Gastrocnemius medialis (tissue), 4 donors: ENCODE results near the gene BOLA3. TPM values are rescaled to one million over a fixed set of nuclear protein-coding genes. Genes with fewer than 3 reads are reported as not detected.

Experiments
- ATAC-seq, 2 donors: fragments of 150-250 bp; one replicate each; pipeline ENCODE4 v1.9.1; 2016
- DNase-seq, 2 donors: peaks; one replicate each; pipeline ENCODE4 v3.0.0-alpha.2; 2019
- H3K27ac ChIP-seq, 4 donors: fragments of 200-600 bp; sonication (generic); 1 replicate in 1 of 4; 2 replicates in 3 of 4; pipeline ENCODE4 v1.5.1; 2016 to 2018; ENCODE audit warnings: mild to moderate bottlenecking in 2 of 4, moderate library complexity in 1 of 4
- H3K27me3 ChIP-seq, 3 donors: fragments of 200-600 bp; sonication (generic) in 2 of 3; 1 replicate in 1 of 3; 2 replicates in 2 of 3; pipeline versions ENCODE4 v1.5.1 to v1.6.0; 2016 to 2019; ENCODE audit warnings: mild to moderate bottlenecking in 1 of 3, moderate library complexity in 1 of 3
- H3K36me3 ChIP-seq, 2 donors: fragments of 200-600 bp; sonication (generic) in 1 of 2; one replicate each; pipeline ENCODE4 v1.5.1; 2017 to 2018
- H3K4me1 ChIP-seq, 2 donors: fragments of 200-600 bp; sonication (generic) in 1 of 2; one replicate each; pipeline ENCODE4 v1.5.1; 2016 to 2017; ENCODE audit warnings: mild to moderate bottlenecking in 2 of 2
- H3K4me3 ChIP-seq, 4 donors: fragments of 200-600 bp; sonication (generic) in 3 of 4; 1 replicate in 1 of 4; 2 replicates in 3 of 4; pipeline ENCODE4 v1.5.1; 2016 to 2019; ENCODE audit warnings: mild to moderate bottlenecking in 2 of 4
- H3K9me3 ChIP-seq, 3 donors: fragments of 200-600 bp; sonication (generic) in 2 of 3; 1 replicate in 1 of 3; 2 replicates in 2 of 3; pipeline ENCODE4 v1.5.1; 2016 to 2019
- POLR2A ChIP-seq, 2 donors: fragments of 450-650 bp; IDR thresholded peaks; one replicate each; pipeline ENCODE4 v1.6.1; 2017; ENCODE audit warnings: antibody characterized with exemption in 2 of 2, mild to moderate bottlenecking in 2 of 2, moderate library complexity in 2 of 2
- in situ Hi-C, 4 donors: fragments of 200-750 bp; cut with MboI; loops; one replicate each; pipeline versions ENCODE4 v1.15.0 to v1.8.0; 2017; ENCODE audit warnings: low sequenced_read_pairs in 4 of 4
- intact Hi-C: fragments of 100-400 bp; cut with DNase I; formaldehyde crosslinking; loops from one replicate; pipeline ENCODE4 v1.15.1; 2023; ENCODE audit warnings: low total_unique reads
- total RNA-seq, 4 donors: library from RNA; depleted of rRNA; stranded (reverse); fragments of >200 nt; gene quantifications; one replicate each; pipeline versions ENCODE4 v1.1.0 to v1.2.3, GENCODE V29; 2016
- TF ChIP-seq, protein P1 (sequence below), 5 experiments: fragments of 450-650 bp in 3 of 5; fragments of 200-600 bp in 2 of 5; sonication (generic) in 2 of 5; IDR thresholded peaks in 4 of 5; conservative IDR thresholded peaks in 1 of 5; 1 replicate in 4 of 5; 2 replicates in 1 of 5; pipeline ENCODE4 v1.5.1; 2016 to 2019; ENCODE audit warnings: antibody characterized with exemption in 5 of 5, mild to moderate bottlenecking in 3 of 5, moderate library complexity in 3 of 5

Gene BOLA3
- total RNA-seq, 4 donors from 2014 or later, result 32.2 to 114 (median 69.5) TPM

DNA sequence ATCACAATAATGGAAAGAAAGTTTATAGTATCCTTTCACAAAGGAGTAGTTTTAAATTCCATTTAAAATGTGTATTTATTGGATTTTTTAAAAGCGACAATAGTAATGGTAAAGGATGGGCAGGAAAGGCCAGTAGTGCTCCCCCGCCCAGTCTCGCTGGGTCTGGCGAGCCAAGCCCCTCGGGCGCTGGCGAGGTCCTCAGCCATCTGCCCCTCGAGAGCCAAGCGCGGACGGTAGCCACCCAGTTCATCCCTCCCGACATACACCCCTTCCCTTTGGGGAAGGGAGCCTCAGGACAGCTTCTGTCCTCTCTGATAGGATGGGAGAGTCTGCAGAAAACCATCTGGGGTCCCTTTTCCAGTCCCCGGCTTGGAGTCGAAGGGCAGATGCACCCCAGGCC is 45.2 kb downstream of the BOLA3 start:
- Histone ChIP-seq H3K27ac (no peak overlapping the region), H3K4me1 (no peaks in the 10 kb centered on the region), H3K9me3 (no peaks in the 10 kb centered on the region), H3K4me3 (no peak overlapping the region), H3K36me3 (peaks cover 0 to 29% of the 10 kb centered on the region in 2 donors), H3K27me3 (no peaks in the 10 kb centered on the region)
- ATAC-seq, result no peak
- no peak for TF ChIP-seq POLR2A (IDR thresholded peaks at IDR 0.05)
- TF ChIP-seq, protein P1, sequence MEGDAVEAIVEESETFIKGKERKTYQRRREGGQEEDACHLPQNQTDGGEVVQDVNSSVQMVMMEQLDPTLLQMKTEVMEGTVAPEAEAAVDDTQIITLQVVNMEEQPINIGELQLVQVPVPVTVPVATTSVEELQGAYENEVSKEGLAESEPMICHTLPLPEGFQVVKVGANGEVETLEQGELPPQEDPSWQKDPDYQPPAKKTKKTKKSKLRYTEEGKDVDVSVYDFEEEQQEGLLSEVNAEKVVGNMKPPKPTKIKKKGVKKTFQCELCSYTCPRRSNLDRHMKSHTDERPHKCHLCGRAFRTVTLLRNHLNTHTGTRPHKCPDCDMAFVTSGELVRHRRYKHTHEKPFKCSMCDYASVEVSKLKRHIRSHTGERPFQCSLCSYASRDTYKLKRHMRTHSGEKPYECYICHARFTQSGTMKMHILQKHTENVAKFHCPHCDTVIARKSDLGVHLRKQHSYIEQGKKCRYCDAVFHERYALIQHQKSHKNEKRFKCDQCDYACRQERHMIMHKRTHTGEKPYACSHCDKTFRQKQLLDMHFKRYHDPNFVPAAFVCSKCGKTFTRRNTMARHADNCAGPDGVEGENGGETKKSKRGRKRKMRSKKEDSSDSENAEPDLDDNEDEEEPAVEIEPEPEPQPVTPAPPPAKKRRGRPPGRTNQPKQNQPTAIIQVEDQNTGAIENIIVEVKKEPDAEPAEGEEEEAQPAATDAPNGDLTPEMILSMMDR (IDR thresholded peaks at IDR 0.05 in 4 of 5, conservative IDR thresholded peaks at IDR 0.05 in 1 of 5), result no peak
- intact Hi-C loops (no loop called here), in situ Hi-C loops (no loop called here)
- DNase-seq, result no peak

DNA sequence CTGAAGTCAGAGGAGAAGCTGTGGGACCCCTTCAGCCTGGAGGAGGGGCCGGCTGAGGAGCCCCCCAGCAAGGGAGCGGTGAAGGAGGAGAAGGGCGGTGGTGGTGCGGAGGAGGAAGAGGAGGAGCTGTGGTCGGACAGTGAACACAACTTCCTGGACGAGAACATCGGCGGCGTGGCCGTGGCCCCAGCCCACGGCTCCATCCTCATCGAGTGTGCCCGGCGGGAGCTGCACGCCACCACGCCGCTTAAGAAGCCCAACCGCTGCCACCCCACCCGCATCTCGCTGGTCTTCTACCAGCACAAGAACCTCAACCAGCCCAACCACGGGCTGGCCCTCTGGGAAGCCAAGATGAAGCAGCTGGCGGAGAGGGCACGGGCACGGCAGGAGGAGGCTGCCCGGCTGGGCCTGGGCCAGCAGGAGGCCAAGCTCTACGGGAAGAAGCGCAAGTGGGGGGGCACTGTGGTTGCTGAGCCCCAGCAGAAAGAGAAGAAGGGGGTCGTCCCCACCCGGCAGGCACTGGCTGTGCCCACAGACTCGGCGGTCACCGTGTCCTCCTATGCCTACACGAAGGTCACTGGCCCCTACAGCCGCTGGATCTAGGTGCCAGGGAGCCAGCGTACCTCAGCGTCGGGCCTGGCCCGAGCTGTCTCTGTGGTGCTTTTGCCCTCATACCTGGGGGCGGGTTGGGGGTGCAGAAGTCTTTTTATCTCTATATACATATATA is 46.0 kb downstream of the BOLA3 start:
- intact Hi-C loops (no loop called here), in situ Hi-C loops (no loop called here)
- H3K27me3 ChIP-seq, result no peaks in the 10 kb centered on the region
- no peak for DNase-seq
- peaks cover 0 to 29% of the 10 kb centered on the region in 2 donors for H3K36me3 ChIP-seq
- TF ChIP-seq POLR2A (IDR thresholded peaks at IDR 0.05), result no peak
- TF ChIP-seq, protein P1 (IDR thresholded peaks at IDR 0.05 in 4 of 5, conservative IDR thresholded peaks at IDR 0.05 in 1 of 5), result no peak
- no peaks in the 10 kb centered on the region for H3K9me3 ChIP-seq
- H3K4me1 ChIP-seq, result no peaks in the 10 kb centered on the region
- H3K4me3 ChIP-seq, result no peak overlapping the region
- ATAC-seq, result no peak
- H3K27ac ChIP-seq, result no peak overlapping the region

DNA sequence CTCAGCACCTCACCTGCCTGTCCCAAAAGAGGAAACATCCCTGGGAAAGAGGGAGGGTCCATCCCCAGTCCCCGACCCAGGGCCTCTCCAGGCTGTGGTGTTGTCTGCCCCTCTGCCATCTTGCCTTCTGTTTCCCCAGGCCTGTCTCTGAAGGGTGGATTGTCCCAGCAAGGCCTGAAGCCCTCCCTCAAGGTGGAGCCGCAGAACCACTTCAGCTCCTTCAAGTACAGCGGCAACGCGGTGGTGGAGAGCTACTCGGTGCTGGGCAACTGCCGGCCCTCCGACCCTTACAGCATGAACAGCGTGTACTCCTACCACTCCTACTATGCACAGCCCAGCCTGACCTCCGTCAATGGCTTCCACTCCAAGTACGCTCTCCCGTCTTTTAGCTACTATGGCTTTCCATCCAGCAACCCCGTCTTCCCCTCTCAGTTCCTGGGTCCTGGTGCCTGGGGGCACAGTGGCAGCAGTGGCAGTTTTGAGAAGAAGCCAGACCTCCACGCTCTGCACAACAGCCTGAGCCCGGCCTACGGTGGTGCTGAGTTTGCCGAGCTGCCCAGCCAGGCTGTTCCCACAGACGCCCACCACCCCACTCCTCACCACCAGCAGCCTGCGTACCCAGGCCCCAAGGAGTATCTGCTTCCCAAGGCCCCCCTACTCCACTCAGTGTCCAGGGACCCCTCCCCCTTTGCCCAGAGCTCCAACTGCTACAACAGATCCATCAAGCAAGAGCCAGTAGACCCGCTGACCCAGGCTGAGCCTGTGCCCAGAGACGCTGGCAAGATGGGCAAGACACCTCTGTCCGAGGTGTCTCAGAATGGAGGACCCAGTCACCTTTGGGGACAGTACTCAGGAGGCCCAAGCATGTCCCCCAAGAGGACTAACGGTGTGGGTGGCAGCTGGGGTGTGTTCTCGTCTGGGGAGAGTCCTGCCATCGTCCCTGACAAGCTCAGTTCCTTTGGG is 47.2 kb downstream of the BOLA3 start:
- ATAC-seq (no peak), DNase-seq (no peak)
- in situ Hi-C loops, result no loop called here
- Histone ChIP-seq H3K4me1 (no peaks in the 10 kb centered on the region), H3K27me3 (no peaks in the 10 kb centered on the region), H3K27ac (no peak overlapping the region), H3K9me3 (no peaks in the 10 kb centered on the region), H3K4me3 (no peak overlapping the region), H3K36me3 (peaks cover 0 to 29% of the 10 kb centered on the region in 2 donors)
- intact Hi-C loops, result no loop called here
- TF ChIP-seq POLR2A (IDR thresholded peaks at IDR 0.05), result no peak
- TF ChIP-seq, protein P1 (IDR thresholded peaks at IDR 0.05 in 4 of 5, conservative IDR thresholded peaks at IDR 0.05 in 1 of 5), result no peak

DNA sequence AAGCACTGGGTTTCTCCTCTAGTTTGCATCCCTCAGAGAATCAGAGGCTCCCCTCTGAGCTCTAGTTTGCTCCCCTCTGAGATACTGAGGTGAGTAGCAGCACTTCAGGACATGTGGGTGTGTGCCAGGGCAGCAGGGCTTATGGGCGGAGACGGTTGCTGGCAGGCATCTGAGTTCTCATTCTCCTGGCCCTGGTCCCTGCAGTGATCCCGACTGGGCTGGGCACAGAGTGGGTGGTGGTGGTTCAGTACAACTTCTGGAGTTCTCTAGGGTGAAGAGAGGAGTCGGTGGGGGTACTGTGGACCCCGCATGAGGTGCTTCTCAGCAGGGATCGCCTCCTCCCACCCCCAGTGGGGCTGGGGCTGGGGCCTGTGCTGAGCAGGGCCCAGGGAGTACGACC is 47.9 kb downstream of the BOLA3 start:
- H3K36me3 ChIP-seq, result peaks cover 0 to 29% of the 10 kb centered on the region in 2 donors
- intact Hi-C loops, result no loop called here

More for the DNA sequence above, 47.9 kb downstream of the BOLA3 start:
- TF ChIP-seq, protein P1 (IDR thresholded peaks at IDR 0.05 in 4 of 5, conservative IDR thresholded peaks at IDR 0.05 in 1 of 5), result no peak
- no peak for TF ChIP-seq POLR2A (IDR thresholded peaks at IDR 0.05)
- H3K27ac ChIP-seq, result no peak overlapping the region
- H3K4me1 ChIP-seq, result no peaks in the 10 kb centered on the region
- in situ Hi-C loops, result no loop called here
- H3K9me3 ChIP-seq, result no peaks in the 10 kb centered on the region
- no peak for DNase-seq
- no peak overlapping the region for H3K4me3 ChIP-seq
- H3K27me3 ChIP-seq, result no peaks in the 10 kb centered on the region
- no peak for ATAC-seq
